HepG2 (cell line): ENCODE measurements around the gene MAGI1. TPM values are rescaled to one million over a fixed set of nuclear protein-coding genes. Genes with fewer than 3 reads are reported as not detected.

ENCODE experiments used
- ATAC-seq: fragments of 200-7000 bp; cut with Tn5 transposase; 3 replicates; pipeline ENCODE4 v1.9.1; 2020; ENCODE audit warnings: mild to moderate bottlenecking, moderate library complexity
- BruUV-seq: library from RNA; stranded (reverse); fragments of 400-500 nt; replicated peaks from 2 replicates; lab custom pipeline; 2021; lab: Mats Ljungman, UMichigan
- CTCF ChIA-PET: fragments of 300-600 bp; formaldehyde crosslinking; extraction: SDS; loops from one replicate; lab custom pipeline; 2021; ENCODE audit warnings: low total read pairs, inconsistent platforms, low intra/inter-chr PET ratio; lab: Yijun Ruan, JAX
- POLR2A ChIA-PET: fragments of 350-600 bp; sonication (Branson Sonifier 250); formaldehyde crosslinking; loops from one replicate; lab custom pipeline; 2020; ENCODE audit warnings: antibody characterized with exemption, inconsistent platforms; lab: Yijun Ruan, JAX
- DNase-seq: peaks from one replicate; pipeline ENCODE4 v3.0.0-alpha.2; 2015; ENCODE audit warnings: low spot score
- FAIRE-seq: peaks from 3 replicates; lab custom pipeline; 2011; peaks lifted over from hg19 to GRCh38; lab: Jason Lieb, UNC
- H2AFZ ChIP-seq: one replicate; pipeline ENCODE4 v1.6.1; 2011; ENCODE audit warnings: low read length, inconsistent platforms
- H3K27ac ChIP-seq: fragments of 300-600 bp; 3 replicates; pipeline ENCODE4 v1.8.0; 2011; ENCODE audit warnings: mixed run types, mild to moderate bottlenecking, mixed read lengths, low read length, inconsistent platforms; ENCODE audit not compliant: insufficient read depth; ENCODE audit errors: extremely low read length
- H3K27me3 ChIP-seq, 2 experiments: fragments of 200-600 bp in 1 of 2; 2 replicates in 1 of 2; 3 replicates in 1 of 2; pipeline versions ENCODE4 v1.6.0 to v1.8.0; 2011; ENCODE audit warnings: low read length in 2 of 2, mild to moderate bottlenecking in 2 of 2, moderate library complexity in 2 of 2, inconsistent platforms in 1 of 2; ENCODE audit not compliant: insufficient read depth in 2 of 2, control insufficient read depth in 1 of 2
- H3K36me3 ChIP-seq, 2 experiments: fragments of 200-600 bp in 1 of 2; replicated peaks in 1 of 2; 2 replicates in 1 of 2; 3 replicates in 1 of 2; pipeline versions ENCODE4 v1.5.1 to v1.8.0; 2011; ENCODE audit warnings: low read length in 2 of 2, inconsistent platforms in 1 of 2; ENCODE audit not compliant: insufficient read depth in 2 of 2, control insufficient read depth in 1 of 2
- H3K4me1 ChIP-seq: 2 replicates; pipeline ENCODE4 v1.5.1; 2012; ENCODE audit warnings: low read length, inconsistent platforms; ENCODE audit not compliant: insufficient read depth
- H3K4me2 ChIP-seq: 2 replicates; pipeline ENCODE4 v1.6.0; 2011; ENCODE audit warnings: low read depth, low read length, inconsistent platforms
- H3K4me3 ChIP-seq, 3 experiments: fragments of 200-600 bp in 1 of 3; sonication (generic), shearing (Covaris generic) in 1 of 3; replicated peaks in 1 of 3; 2 replicates each; pipeline ENCODE4 v1.5.1; 2011 to 2016; ENCODE audit warnings: low read length in 3 of 3, inconsistent platforms in 2 of 3, low read depth in 2 of 3, mild to moderate bottlenecking in 2 of 3, control low read depth in 1 of 3, mixed read lengths in 1 of 3; ENCODE audit not compliant: insufficient read depth in 1 of 3
- H3K79me2 ChIP-seq: one replicate; pipeline ENCODE4 v1.6.1; 2011; ENCODE audit warnings: low read length, inconsistent platforms; ENCODE audit not compliant: insufficient read depth
- H3K9ac ChIP-seq: 2 replicates; pipeline ENCODE4 v1.6.0; 2011; ENCODE audit warnings: mild to moderate bottlenecking, low read depth, low read length, inconsistent platforms; ENCODE audit not compliant: insufficient read depth
- H3K9me3 ChIP-seq: 2 replicates; pipeline ENCODE4 v1.5.1; 2012; ENCODE audit warnings: mild to moderate bottlenecking, low read length
- H4K20me1 ChIP-seq: 2 replicates; pipeline ENCODE4 v1.6.0; 2011; ENCODE audit warnings: inconsistent platforms, mild to moderate bottlenecking, low read length, moderate library complexity; ENCODE audit not compliant: insufficient read depth
- ATAD3A ChIP-seq: sonication (generic); formaldehyde crosslinking; IDR thresholded peaks from 2 replicates; pipeline ENCODE4 v1.4.0; 2020; ENCODE audit warnings: missing genetic modification reagents
- ELF4 ChIP-seq: sonication (generic); formaldehyde crosslinking; IDR thresholded peaks from 2 replicates; pipeline ENCODE4 v1.5.0; 2020; ENCODE audit warnings: missing genetic modification reagents, mild to moderate bottlenecking, moderate library complexity, borderline replicate concordance
- HIC2 ChIP-seq: sonication (generic); formaldehyde crosslinking; IDR thresholded peaks from 2 replicates; pipeline ENCODE4 v1.9.0; 2022; ENCODE audit warnings: low read depth, missing genetic modification reagents
- NBN ChIP-seq: fragments of 450-650 bp; conservative IDR thresholded peaks from 2 replicates; pipeline ENCODE4 v1.6.1; 2017
- NFAT5 ChIP-seq: sonication (generic); formaldehyde crosslinking; IDR thresholded peaks from 2 replicates; pipeline ENCODE4 v1.4.0; 2020; ENCODE audit warnings: missing genetic modification reagents
- RELA ChIP-seq: sonication (generic); formaldehyde crosslinking; IDR thresholded peaks from 2 replicates; pipeline ENCODE4 v1.4.0; 2020; ENCODE audit warnings: missing genetic modification reagents
- ZNF709 ChIP-seq: sonication (generic); formaldehyde crosslinking; IDR thresholded peaks from 2 replicates; pipeline ENCODE4 v1.5.0; 2020; ENCODE audit warnings: mild to moderate bottlenecking, missing genetic modification reagents
- WGBS: methylation state at CpG from one replicate; pipeline ENCODE4 v1.1.6; 2017; ENCODE audit warnings: low lambda C conversion rate; 5-methylcytosine and 5-hydroxymethylcytosine counted together
- in situ Hi-C: cut with HindIII; loops from 2 replicates; pipeline ENCODE4 v1.10.0; 2017; ENCODE audit warnings: low pct_unique_long_range_greater_than_20kb; ENCODE audit not compliant: extremely low pct_ligation_motif_present
- intact Hi-C: fragments of 100-400 bp; cut with micrococcal nuclease; formaldehyde crosslinking; loops from one replicate; pipeline ENCODE4 v1.10.0; 2022; ENCODE audit not compliant: unreplicated experiment
- polyA plus RNA-seq, 8 experiments: library from polyadenylated mRNA; depleted of rRNA in 3 of 8; stranded (reverse) in 7 of 8; unstranded in 1 of 8; fragments of >200 nt; fragmentation: Illumina TruSeq in 4 of 8; extraction: Trizol in 4 of 8; gene quantifications; 2 replicates each; pipeline versions ENCODE4 v1.2.1 to v1.2.3, GENCODE V29; 2011 to 2016; ENCODE audit warnings: low read depth in 4 of 8, missing spikeins in 1 of 8, mixed read lengths in 1 of 8; ENCODE audit not compliant: insufficient read depth in 1 of 8
- total RNA-seq, 5 experiments: library from RNA; depleted of rRNA; stranded (reverse); fragments of >200 nt; fragmentation: Illumina TruSeq; extraction: Trizol; gene quantifications; 2 replicates each; pipeline ENCODE4 v1.2.3, GENCODE V29; 2016; ENCODE audit warnings: low read depth in 1 of 5
- TF ChIP-seq, protein P1 (sequence below): sonication (generic); formaldehyde crosslinking; IDR thresholded peaks from 2 replicates; pipeline ENCODE4 v1.4.0; 2020; ENCODE audit warnings: missing genetic modification reagents
- TF ChIP-seq, protein P2 (sequence below): sonication (generic); formaldehyde crosslinking; IDR thresholded peaks from 2 replicates; pipeline ENCODE4 v1.5.0; 2020; ENCODE audit warnings: missing genetic modification reagents

Gene MAGI1
- total and polyA plus RNA-seq, 2 of the 13 experiments (the other 11 are each of a cell fraction or from before 2014, with no cell fraction given): 22.2 to 26.0 TPM

GRCh38 chr3:65808824-65809223 is 229.9 kb downstream of the MAGI1 start:
- H3K9ac ChIP-seq: no peak overlapping the region
- no peak overlapping the region for H3K4me3 ChIP-seq
- BruUV-seq: no TSS peak
- ATAC-seq (no peak), FAIRE-seq (no peak), DNase-seq (no peak)
- in situ Hi-C loops (no loop called here), intact Hi-C loops (no loop called here)
- peaks cover 7% of the 10 kb centered on the region; the same call in 1 of the 2 replicates for H4K20me1 ChIP-seq
- 98% methylated on average over 3 of the region's 3 CpGs for WGBS
- H3K79me2 ChIP-seq: peaks cover 32% of the 10 kb centered on the region
- no peak overlapping the region for H3K27ac ChIP-seq
- no peak overlapping the region for H2AFZ ChIP-seq
- no peak overlapping the region for H3K4me2 ChIP-seq
- H3K4me1 ChIP-seq: no peaks in the 10 kb centered on the region
- CTCF ChIA-PET: no interaction called here
- POLR2A ChIA-PET: no interaction called here
- no peaks in the 10 kb centered on the region for H3K27me3 ChIP-seq
- H3K9me3 ChIP-seq: no peaks in the 10 kb centered on the region
- no peak for TF ChIP-seq HIC2
- TF ChIP-seq RELA: no peak
- no peak for TF ChIP-seq ATAD3A (CRISPR knock-in tag)
- TF ChIP-seq, protein P1, sequence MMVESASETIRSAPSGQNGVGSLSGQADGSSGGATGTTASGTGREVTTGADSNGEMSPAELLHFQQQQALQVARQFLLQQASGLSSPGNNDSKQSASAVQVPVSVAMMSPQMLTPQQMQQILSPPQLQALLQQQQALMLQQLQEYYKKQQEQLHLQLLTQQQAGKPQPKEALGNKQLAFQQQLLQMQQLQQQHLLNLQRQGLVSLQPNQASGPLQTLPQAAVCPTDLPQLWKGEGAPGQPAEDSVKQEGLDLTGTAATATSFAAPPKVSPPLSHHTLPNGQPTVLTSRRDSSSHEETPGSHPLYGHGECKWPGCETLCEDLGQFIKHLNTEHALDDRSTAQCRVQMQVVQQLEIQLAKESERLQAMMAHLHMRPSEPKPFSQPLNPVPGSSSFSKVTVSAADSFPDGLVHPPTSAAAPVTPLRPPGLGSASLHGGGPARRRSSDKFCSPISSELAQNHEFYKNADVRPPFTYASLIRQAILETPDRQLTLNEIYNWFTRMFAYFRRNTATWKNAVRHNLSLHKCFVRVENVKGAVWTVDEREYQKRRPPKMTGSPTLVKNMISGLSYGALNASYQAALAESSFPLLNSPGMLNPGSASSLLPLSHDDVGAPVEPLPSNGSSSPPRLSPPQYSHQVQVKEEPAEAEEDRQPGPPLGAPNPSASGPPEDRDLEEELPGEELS (CRISPR knock-in tag): no peak
- H3K36me3 ChIP-seq: peaks cover 0 to 1% of the 10 kb centered on the region in 2 experiments; a peak in 2 of 5 replicates

- in situ Hi-C loops (no loop called here), intact Hi-C loops (no loop called here)
- peaks cover 33% of the 10 kb centered on the region for H3K79me2 ChIP-seq
- H3K9me3 ChIP-seq: no peaks in the 10 kb centered on the region
- no peak overlapping the region for H3K4me2 ChIP-seq
- DNase-seq: no peak
- no peak for ATAC-seq
- no peaks in the 10 kb centered on the region for H3K27me3 ChIP-seq
- no peak overlapping the region for H3K4me3 ChIP-seq
- H3K36me3 ChIP-seq: peaks cover 0 to 1% of the 10 kb centered on the region in 2 experiments; a peak in 2 of 5 replicates
- ChIA-PET CTCF (no interaction called here), POLR2A (no interaction called here)
- H2AFZ ChIP-seq: no peak overlapping the region
- no peak overlapping the region for H3K9ac ChIP-seq
- BruUV-seq: no TSS peak
- no peaks in the 10 kb centered on the region for H3K4me1 ChIP-seq
- no peak for FAIRE-seq
- H3K27ac ChIP-seq: no peak overlapping the region
- H4K20me1 ChIP-seq: peaks cover 5% of the 10 kb centered on the region; the same call in 1 of the 2 replicates
- 98% methylated on average over 6 of the region's 6 CpGs for WGBS
- TF ChIP-seq, protein P2, sequence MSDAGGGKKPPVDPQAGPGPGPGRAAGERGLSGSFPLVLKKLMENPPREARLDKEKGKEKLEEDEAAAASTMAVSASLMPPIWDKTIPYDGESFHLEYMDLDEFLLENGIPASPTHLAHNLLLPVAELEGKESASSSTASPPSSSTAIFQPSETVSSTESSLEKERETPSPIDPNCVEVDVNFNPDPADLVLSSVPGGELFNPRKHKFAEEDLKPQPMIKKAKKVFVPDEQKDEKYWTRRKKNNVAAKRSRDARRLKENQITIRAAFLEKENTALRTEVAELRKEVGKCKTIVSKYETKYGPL (CRISPR knock-in tag): no peak
- TF ChIP-seq NBN: no peak
- TF ChIP-seq ZNF709: no peak
- no peak for TF ChIP-seq ELF4 (CRISPR knock-in tag)
- no peak for TF ChIP-seq NFAT5
These were observed 230.3 kb downstream of the MAGI1 start for GRCh38 chr3:65808407-65808806.
